NCI-H226 (cell line): Measurements from ENCODE around the gene TNFRSF13B.
"Not testable (repeated sequence)": the region's sequence is repeated elsewhere in the genome, so short reads cannot be mapped to it uniquely, and the experiment has no call there.

Source experiments
- DNase-seq: peaks from one replicate; pipeline ENCODE4 v3.0.0-alpha.2; 2015

Gene TNFRSF13B

GRCh38 chr17:16971458-16972338 lies at the start of gene TNFRSF13B:
Gene TNFRSF13B (minus strand): TSS chr17:16972118. CDS start chr17:16972075, 43 bp downstream.
- no peak for DNase-seq

- DNase-seq = no peak
Observed at GRCh38 chr17:17021194-17021863, 49.4 kb upstream of the TNFRSF13B start.

- no peak for DNase-seq
Observed at GRCh38 chr17:17020821-17021193, 48.9 kb upstream of the TNFRSF13B start.

GRCh38 chr17:17019891-17020456 lies 48.1 kb upstream of the TNFRSF13B start:
- DNase-seq = no peak

- no peak for DNase-seq
Observed at GRCh38 chr17:17019430-17019762, 47.5 kb upstream of the TNFRSF13B start.

GRCh38 chr17:17018612-17019429 lies 46.9 kb upstream of the TNFRSF13B start:
- DNase-seq = no peak

GRCh38 chr17:17018021-17018441 lies 46.1 kb upstream of the TNFRSF13B start:
- peak; percentile 23 for DNase-seq

- no peak for DNase-seq
Observed at GRCh38 chr17:17017343-17018014, 45.6 kb upstream of the TNFRSF13B start.

GRCh38 chr17:17016199-17017197 lies 44.6 kb upstream of the TNFRSF13B start:
- DNase-seq = not testable (repeated sequence)

- no peak for DNase-seq
Observed at GRCh38 chr17:17015230-17015629, 43.3 kb upstream of the TNFRSF13B start.

GRCh38 chr17:17014748-17015124 lies 42.8 kb upstream of the TNFRSF13B start:
- DNase-seq = peak; percentile 93

GRCh38 chr17:17013828-17014747 lies 42.2 kb upstream of the TNFRSF13B start:
- not testable (repeated sequence) for DNase-seq

- DNase-seq = peak; percentile 70
Observed at GRCh38 chr17:17011043-17011907, 39.4 kb upstream of the TNFRSF13B start.

GRCh38 chr17:17010545-17011034 lies 38.7 kb upstream of the TNFRSF13B start:
- DNase-seq = not testable (repeated sequence)

- DNase-seq = not testable (repeated sequence)
Observed at GRCh38 chr17:17009972-17010371, 38.1 kb upstream of the TNFRSF13B start.

GRCh38 chr17:17008621-17009397 lies 36.9 kb upstream of the TNFRSF13B start:
- DNase-seq = not testable (repeated sequence)

GRCh38 chr17:17007891-17008290 lies 36.0 kb upstream of the TNFRSF13B start:
- DNase-seq = not testable (repeated sequence)
